ENCODE results near the gene TTC23.

TTC23 gene

DNA sequence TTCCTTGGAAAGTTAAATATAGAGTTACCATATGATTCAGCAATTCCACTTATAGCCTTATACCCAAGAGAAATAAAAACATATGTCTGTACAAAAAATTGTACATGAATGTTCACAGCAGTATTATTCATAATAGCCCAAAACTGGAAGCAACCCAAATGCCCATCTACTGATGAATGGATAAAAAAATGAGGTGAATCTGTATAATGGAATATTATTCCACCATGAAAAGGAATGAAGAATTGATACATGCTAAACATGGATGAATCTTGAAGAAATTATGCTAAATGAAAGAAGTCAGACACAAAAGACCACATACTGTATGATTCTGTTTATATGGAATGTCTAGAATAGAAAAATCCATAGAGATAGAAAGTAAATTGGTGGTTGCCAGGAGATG is 61.4 kb downstream of the TTC23 start:
- no peak for DNase-seq

DNA sequence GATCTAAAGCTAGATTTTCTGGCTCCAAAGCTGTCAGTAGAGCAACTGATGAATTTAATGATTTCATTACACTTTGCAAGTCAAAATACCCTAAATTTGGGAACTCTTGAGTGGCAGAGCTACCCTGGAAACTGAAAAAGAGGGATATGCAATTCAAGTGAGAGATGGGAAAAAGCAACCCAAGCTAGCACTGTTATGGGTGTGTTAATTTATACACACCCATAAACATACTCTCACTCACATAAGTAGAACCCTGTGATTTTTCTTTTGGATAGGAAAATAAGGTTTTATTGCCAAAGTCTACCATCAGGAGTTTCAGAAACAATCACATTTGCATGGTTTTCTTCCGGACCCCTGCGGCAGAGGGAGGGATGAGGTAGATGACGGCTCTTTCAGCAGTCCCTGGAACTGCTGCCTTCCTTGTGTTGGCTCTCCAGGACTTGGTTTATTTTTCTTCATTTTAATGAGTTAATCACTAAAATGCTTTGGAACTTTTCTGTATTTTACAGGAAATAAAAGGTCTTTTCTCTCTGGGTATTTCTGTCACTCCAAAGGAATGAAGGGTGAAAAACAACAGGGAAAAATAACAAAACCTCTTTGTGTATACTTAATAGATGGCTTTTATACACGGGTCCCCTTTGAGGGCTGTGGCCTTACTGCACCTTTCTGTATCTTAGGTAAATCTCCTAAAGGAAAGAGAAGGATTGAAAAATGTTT is 63.8 kb downstream of the TTC23 start:
- no peak for DNase-seq

DNA sequence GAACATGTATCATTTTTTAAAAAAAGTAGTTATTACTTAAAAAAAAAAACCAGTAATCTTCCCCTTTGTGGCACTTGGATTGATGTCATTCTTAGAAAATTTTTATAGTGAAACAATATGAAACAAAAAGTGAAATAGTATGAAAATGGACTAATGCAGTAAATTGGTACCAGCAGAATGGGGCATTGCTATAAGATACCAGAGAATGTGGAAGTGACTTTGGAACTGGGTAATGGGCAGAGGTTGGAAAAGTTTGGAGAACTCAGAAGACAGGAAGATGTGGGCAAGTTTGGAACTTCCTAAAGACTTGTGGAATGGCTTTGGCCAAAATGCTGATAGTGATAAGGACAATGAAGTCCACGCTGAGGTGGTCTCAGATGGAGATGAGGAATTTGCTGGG is 66.6 kb downstream of the TTC23 start:
- DNase-seq = no peak

DNA sequence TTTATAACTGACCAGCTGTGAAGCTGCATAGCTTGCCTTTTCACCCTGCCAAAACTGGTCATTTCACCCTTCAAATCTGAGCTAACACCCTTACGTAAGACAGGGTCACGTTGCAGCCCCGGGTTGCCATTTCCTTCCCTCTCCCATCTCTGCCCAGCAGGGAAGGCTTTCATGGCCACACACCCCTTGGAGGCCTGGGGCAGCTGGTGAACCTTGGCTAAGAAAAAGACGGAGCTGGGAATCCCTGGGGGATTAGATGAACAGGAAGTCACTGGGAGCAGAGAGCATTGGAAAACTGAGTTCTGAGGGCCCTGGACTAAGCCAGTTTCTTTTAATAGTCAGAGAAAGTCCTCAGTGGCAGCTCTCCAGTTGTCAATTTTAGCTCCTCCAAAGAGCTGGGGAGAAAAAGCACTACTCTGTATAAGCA is 67.8 kb downstream of the TTC23 start:
- DNase-seq = no peak

DNA sequence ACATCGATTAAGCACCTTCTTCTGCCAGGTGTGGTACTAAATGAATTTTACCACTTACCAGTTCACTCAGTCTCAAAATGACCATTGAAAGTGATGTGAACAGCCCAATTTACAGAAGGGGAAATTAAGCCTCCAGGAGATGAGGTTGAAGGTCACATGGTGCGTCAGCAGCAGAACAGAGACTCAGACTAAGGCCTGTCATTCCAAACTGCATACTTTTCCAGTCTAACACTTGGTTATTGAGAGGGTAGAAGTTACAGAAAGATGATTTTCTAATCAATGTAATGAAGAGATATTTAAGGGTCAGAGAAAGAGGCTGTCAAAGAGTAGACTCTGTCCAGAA is 68.4 kb downstream of the TTC23 start:
- DNase-seq = no peak

DNA sequence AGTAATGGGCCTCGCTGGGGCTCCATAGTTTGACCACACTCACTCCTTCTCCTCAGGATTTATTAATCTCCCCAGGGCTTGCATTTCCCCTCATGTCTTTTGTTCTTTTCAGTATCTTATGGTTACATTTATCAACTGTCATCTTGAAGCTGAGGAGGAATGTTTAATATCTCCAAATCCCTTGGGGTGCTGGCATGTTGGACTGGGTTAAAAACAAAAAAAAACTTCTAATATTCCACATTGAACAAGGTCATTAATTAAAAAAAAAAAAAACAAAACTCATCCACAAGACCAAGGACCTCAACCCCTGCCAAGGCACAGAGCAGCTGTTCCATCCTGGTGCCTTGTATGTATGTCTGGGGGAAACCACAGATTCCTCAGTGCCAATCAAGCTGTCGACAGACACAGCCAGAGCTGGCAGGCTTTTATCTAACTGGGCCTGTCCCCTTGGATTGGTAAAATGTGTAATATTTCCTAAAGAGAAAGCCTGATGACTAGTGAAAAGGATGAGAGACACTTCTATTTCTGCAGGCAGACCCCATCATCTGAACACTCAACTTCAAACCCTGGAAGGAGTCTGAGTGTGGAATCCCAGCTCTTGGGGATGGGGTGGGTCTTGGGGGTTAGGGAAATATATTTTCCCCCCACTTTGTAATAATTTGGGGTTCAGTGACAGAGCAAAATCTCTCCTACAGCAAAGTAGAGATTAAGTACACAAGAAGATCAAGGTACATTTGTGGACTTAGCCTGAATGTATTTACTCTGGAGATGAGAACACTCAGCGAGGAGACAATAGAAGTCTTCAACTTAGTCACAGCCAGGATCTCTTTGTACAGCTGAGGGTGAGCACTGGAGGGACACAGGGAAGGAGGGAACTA is 69.1 kb downstream of the TTC23 start:
- no peak for DNase-seq

DNA sequence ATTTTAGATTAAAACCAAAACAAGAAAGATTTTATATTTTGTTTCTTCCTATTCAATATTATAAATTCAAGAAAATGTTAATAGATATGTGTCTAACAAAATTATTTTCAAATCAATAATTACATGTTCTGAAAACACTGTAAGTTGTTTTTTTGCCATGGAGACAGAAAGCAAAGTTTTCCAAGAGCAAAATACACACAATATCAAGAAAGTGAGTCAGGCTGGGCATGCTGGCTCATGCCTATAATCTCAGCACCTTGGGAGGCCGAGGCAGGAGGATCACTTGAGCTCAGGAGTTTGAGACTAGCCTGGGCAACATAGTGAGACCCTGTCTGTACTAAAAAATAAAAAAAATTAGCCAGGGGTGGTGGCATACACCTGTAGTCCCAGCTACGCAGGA is 71.7 kb downstream of the TTC23 start:
- no peak for DNase-seq

DNA sequence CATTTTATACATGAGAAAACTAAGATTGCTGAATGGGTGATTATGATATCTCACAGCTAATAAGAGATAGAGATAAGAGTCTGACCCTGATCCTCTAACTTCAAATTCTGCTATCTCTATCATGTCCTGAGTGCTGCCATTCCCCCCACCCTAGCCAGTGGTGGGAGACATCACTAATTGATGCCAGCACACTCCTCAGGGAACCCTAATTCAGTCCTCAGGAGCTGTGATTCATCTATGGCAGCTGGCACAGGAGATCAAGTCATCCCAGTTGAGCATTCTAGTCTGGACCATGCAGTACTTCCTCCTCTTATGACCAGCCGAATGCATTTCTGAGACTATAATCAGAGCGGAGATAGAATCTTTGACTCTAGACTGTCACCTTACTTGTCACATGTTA is 72.6 kb downstream of the TTC23 start:
- DNase-seq = no peak

DNA sequence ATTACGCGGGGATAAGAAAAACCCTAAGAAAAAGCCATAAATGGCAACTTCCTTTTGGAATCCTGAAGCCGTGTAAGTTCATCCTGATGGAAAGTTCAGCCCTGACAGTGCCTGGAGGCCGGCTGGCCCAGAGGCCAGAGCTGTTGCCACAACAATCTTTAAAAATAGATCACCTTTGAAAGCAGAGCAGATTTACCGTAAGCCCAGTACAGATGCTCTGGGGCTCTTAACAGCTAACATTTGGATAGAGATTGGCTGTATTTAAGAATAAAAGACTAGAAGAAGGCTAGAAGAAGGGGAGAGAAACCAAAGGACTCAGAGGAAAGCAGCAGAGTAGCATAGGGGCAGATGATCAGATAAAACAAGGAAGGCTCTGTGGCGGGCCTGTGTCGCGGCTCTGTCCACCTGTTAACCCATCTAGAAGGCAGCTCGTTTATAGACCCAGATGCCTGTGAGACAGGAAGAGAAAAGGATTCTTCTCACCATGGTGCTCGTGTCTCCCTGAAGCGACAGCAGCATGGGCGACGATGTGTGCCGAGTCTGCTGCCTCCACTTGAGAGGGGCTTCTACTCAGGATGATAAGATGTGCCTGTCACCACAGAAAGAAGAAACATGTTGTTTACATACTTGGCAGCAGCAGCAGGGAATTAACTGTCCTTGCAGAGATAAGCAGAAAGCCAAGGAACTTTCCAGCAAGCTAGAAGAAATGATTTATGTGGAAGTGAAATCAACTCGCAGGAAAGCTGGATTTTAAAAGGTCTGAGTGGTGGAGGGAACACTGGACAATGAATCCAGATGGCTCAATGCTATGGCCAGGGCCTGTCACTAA is 74.6 kb downstream of the TTC23 start:
- no peak for DNase-seq

DNA sequence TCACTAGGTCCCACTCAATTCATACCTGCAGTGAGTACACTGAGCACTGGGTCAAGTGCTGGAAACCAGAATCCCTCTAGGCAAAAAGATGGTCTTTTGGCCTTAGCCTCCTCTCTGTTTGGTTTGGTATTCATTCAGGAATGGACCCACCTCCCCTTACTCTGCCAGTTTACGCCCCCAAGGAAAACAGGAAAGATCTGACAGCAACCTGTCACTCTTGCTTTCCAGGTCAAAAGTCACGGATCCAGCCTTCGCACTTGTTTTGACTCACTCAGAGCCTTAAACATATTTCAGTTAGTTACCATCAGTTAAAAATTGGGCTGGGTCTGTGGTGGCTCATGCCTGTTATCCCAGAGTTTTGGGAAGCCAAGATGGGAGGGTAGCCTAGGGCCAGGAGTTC is 76.4 kb downstream of the TTC23 start:
- no peak for DNase-seq

DNA sequence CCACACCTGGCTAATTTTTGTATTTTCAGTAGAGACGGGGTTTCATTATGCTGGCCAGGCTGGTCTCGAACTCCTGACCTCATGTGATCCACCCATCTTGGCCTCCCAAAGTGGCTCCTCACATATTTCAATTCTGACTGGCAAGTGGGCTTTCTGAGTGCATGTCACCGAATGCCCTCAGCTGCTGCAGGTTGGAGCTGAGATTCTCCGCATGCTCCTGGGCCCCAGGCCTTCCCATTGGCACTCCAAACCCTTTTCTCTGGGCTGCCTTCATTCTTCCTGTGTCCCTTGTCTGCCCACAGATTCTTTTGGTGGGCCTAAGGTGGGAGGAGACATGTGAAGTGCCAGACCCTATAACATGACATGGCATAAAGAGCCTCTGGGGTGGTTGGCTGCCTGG is 77.2 kb downstream of the TTC23 start:
- DNase-seq = no peak

DNA sequence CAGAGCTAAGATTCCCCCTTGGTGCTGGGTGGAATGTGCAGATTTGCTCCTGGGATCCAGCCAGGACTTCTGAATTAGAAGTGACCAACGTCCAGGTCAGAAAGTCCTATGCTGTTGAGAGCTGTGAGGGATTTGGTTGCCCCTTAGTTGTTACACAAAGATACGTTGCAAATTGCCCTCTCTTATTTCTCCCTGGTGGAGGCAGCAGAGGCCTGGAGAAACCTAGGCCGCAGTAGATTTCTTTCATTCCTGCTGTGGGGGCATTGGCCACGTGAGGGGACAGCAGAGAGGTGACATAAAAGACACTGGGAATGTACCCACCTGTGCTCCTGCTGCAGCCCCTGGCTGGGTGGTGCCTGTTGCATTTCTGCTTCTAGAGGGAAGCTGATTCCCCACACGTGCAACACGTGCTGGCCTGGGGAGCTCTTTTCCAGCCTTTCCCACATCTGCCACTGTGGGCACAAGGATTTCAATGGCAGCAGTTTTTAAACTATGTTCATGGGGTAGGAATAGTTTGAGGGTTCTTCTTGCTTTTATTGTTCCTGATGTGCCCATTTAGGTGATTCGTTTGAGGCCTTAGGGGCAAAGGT is 78.8 kb downstream of the TTC23 start:
- no peak for DNase-seq

DNA sequence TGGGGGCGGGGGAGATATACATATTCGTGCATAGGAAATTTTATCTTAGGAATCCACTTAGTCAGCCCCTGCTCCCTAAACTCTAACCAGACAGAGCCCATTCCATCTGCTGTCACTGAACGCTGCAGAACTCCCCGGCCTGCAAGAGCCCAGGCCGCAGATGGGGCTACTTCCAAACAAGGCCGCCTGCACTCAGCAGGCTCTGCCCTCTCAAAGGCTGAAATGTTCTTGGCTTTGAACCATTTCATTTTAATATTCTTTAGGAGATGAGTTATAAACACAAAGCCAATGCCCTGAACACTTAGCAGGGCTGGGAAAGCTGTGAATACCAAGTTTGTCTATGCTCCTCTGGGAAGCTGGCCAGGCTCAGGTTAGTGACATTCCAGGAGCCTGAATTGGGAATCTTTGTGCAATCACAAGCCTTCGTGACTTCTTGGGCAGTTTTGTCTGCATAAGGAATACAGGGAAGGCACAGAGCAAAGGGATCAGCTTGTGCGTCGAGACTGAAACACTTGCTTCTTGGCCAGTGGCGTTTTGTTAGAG is 79.5 kb downstream of the TTC23 start:
- no peak for DNase-seq

DNA sequence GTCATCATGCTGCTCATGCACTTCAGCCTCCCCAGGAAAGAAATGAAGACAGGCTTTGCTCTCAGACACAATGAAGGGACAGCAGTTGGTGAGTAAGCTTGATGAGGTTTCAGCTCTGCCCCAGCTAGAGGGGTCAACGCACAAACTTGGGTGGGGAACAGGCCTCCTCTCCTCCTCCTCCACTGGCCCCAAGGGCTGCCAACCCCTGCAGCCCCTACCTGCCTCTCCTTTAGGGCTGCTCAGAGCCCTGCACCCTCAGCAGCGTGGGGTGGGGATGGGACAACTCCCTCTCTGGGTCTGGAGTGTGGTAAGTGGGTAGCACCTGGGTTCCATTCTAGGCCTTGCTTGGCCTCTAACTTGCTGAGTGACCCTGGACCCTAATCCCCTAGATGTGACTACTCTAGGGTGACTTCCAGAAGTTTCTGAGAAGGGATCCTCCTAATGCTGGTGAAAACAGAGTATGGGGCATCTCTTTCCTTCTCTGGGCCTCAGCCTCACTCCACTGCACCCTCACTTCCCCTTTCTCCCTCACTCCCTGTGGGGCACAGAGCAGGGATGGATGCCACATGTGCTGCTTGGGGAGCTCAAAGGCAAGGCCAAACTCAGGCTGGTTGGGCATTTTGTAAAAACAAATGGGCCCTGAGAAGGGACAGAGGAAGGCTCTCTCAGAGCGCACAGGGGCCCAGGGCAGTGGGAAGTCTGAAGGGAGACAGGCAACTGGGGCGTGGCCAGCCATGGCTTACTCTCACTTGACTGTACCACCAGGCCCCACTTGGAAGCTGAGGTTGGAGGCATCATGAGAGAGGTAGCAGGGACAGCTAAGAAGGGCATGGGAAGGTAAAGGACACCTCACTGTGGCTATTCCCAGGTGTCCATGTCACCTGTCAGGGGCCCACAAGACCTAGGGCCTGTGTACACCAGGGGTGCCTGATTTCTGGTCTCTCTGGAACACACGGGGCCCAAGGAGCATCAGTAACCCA is 80.5 kb downstream of the TTC23 start:
- DNase-seq = no peak

DNA sequence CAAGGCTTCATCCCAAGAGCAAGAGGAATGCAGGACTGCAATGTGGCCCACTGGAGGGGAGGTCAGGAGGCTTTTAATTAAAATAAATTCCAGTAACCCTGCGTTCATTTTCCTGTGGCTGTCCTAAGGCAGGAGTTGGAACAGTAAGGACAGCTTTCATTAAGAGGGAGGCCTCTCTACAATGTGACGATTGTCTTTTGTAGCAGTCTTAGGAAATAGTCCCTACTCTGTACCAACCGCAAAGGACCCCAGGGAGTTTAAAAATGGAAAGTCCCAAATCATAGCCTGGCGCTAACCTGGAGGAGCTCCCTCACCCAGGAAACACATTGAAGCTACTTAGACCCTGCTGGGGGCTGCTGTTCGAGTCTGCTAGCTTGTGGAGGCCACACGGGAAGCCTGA is 81.7 kb downstream of the TTC23 start:
- no peak for DNase-seq

DNA sequence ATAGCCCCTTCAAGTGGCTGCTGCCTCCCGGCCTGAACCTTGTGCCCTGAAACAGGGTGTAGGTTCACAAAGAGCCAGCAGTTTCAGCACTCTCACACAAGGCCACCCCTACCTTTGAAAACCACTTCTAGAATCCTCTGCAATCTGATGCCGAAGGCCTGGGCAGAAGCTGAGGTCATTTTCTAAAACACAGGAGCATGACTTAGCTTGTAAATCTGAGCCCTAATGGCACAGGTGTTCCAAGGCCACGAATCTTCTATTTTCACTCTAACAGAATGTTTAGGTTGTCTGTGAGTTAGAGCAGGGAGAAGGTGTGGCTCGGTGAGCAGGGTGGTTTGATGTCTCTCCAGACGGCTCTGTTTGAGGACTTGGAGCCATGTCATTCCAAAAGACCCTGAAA is 82.2 kb downstream of the TTC23 start:
- no peak for DNase-seq

DNA sequence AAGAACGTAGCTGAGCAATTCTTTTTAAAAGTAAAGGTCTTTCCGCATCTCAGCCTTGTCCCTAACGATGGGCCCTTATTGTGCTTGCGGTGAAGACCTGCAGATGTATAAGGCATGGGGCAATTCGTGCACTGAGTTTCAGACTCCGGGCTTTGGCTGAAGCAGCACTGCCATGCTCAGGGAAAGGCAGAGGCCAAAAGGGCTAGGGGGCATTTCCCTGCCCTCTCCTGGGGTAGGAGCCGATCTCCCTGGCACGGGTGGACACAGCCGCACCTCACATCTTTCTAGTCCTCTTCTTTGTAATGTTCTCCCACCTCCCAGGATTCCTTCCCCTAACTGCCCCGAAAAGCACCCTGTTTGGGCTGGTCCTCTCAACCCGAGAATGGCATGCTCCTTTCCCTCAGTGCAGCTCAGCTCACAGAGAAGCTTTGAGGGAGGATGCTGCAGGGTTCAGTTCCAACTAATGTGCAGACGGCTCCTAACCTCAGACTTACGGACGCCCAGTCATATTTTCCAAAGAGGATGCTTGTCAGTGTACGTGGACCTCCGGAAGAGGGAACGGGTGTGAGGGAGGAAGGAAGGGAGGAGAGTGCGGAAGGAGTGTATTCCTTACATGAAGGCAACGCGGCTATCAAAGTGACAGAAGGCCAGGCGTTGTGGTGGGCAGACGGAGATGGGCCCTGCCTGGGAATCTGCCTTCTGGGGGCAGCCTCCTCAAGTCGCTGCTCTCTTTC is 83.3 kb downstream of the TTC23 start:
- DNase-seq = no peak

DNA sequence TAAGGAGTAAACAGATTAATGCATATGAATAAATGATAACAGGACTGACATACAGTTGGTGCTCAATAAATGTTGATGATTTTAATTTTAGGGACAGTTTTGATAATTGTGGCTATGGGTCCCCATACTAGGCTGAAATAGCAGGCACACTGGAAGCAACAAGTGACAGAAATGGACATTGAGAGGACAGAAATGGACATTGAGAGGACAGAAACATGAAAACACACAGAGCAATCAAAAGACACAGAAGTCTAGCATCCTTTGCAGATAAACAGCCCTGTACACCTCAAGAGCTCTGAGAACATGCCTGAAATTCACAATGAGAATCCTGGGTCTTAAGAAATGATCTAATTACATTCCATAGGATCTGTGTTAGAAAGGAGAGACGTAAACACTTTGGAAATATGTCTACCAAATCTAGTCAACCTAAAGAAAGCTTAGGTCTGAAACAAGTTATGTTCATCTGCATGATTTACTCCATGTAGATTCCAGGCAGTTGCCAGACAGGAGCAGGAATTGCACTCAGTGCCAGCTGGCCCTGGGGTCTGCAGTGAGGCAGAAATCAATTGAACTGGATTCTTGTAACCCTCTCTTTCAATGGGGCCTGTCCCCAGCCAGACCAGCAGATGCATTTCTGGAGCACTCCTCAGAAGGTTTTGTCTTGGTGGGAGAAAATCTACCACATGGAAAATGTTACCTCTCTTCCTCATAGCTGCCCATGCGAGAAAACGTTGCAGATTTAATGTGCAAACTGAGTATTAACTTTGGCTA is 84.2 kb downstream of the TTC23 start:
- DNase-seq = no peak

DNA sequence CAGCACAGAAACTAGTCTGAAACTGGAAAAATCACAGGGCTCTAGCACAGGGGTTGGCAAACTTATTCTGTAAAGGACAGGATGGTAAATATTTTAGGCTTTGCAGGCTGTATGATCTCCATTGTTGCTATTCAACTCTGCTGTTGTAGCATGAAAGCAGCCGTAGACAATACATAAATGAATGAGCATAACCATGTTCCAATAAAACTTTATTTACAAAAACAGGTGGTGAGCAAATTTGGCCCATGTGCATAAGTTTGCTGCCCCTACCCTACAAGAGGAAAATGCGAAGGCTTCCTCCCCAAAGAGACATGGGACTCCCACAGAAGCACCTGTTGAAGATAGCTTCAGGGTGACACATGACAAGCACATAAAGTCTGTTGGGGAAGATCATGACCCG is 85.3 kb downstream of the TTC23 start:
- no peak for DNase-seq
